Gastrocnemius medialis (tissue), 4 donors: ENCODE results near the gene ASCL5. TPM values are rescaled to one million over a fixed set of nuclear protein-coding genes. Genes with fewer than 3 reads are reported as not detected.

ENCODE experiments used
- ATAC-seq, 2 donors: fragments of 150-250 bp; one replicate each; pipeline ENCODE4 v1.9.1; 2016
- DNase-seq, 2 donors: peaks; one replicate each; pipeline ENCODE4 v3.0.0-alpha.2; 2019
- H3K27ac ChIP-seq, 4 donors: fragments of 200-600 bp; sonication (generic); 1 replicate in 1 of 4; 2 replicates in 3 of 4; pipeline ENCODE4 v1.5.1; 2016 to 2018; ENCODE audit warnings: mild to moderate bottlenecking in 2 of 4, moderate library complexity in 1 of 4
- H3K27me3 ChIP-seq, 3 donors: fragments of 200-600 bp; sonication (generic) in 2 of 3; 1 replicate in 1 of 3; 2 replicates in 2 of 3; pipeline versions ENCODE4 v1.5.1 to v1.6.0; 2016 to 2019; ENCODE audit warnings: mild to moderate bottlenecking in 1 of 3, moderate library complexity in 1 of 3
- H3K36me3 ChIP-seq, 2 donors: fragments of 200-600 bp; sonication (generic) in 1 of 2; one replicate each; pipeline ENCODE4 v1.5.1; 2017 to 2018
- H3K4me1 ChIP-seq, 2 donors: fragments of 200-600 bp; sonication (generic) in 1 of 2; one replicate each; pipeline ENCODE4 v1.5.1; 2016 to 2017; ENCODE audit warnings: mild to moderate bottlenecking in 2 of 2
- H3K4me3 ChIP-seq, 4 donors: fragments of 200-600 bp; sonication (generic) in 3 of 4; 1 replicate in 1 of 4; 2 replicates in 3 of 4; pipeline ENCODE4 v1.5.1; 2016 to 2019; ENCODE audit warnings: mild to moderate bottlenecking in 2 of 4
- H3K9me3 ChIP-seq, 3 donors: fragments of 200-600 bp; sonication (generic) in 2 of 3; 1 replicate in 1 of 3; 2 replicates in 2 of 3; pipeline ENCODE4 v1.5.1; 2016 to 2019
- CTCF ChIP-seq, 5 experiments: fragments of 450-650 bp in 3 of 5; fragments of 200-600 bp in 2 of 5; sonication (generic) in 2 of 5; IDR thresholded peaks in 4 of 5; conservative IDR thresholded peaks in 1 of 5; 1 replicate in 4 of 5; 2 replicates in 1 of 5; pipeline ENCODE4 v1.5.1; 2016 to 2019; ENCODE audit warnings: antibody characterized with exemption in 5 of 5, mild to moderate bottlenecking in 3 of 5, moderate library complexity in 3 of 5
- POLR2A ChIP-seq, 2 donors: fragments of 450-650 bp; IDR thresholded peaks; one replicate each; pipeline ENCODE4 v1.6.1; 2017; ENCODE audit warnings: antibody characterized with exemption in 2 of 2, mild to moderate bottlenecking in 2 of 2, moderate library complexity in 2 of 2
- in situ Hi-C, 4 donors: fragments of 200-750 bp; cut with MboI; loops; one replicate each; pipeline versions ENCODE4 v1.15.0 to v1.8.0; 2017; ENCODE audit warnings: low sequenced_read_pairs in 4 of 4
- intact Hi-C: fragments of 100-400 bp; cut with DNase I; formaldehyde crosslinking; loops from one replicate; pipeline ENCODE4 v1.15.1; 2023; ENCODE audit warnings: low total_unique reads
- total RNA-seq, 4 donors: library from RNA; depleted of rRNA; stranded (reverse); fragments of >200 nt; gene quantifications; one replicate each; pipeline versions ENCODE4 v1.1.0 to v1.2.3, GENCODE V29; 2016

Gene ASCL5
- total RNA-seq, 4 donors from 2014 or later = not detected

- Histone ChIP-seq H3K27me3 (peaks cover 0 to 3% (median 0%) of the 10 kb centered on the region in 3 donors), H3K4me1 (peaks cover 7 to 19% of the 10 kb centered on the region in 2 donors), H3K9me3 (no peaks in the 10 kb centered on the region), H3K27ac (no peak overlapping the region), H3K4me3 (no peak overlapping the region), H3K36me3 (no peaks in the 10 kb centered on the region)
- no peak for TF ChIP-seq CTCF (IDR thresholded peaks at IDR 0.05 in 4 of 5, conservative IDR thresholded peaks at IDR 0.05 in 1 of 5)
- TF ChIP-seq POLR2A (IDR thresholded peaks at IDR 0.05) = no peak
- in situ Hi-C loops = loop anchor here in 1 of 4 donors (5.0 kb wide), 1 partner anchor 35 kb away; no protein-coding TSS in a partner anchor
- intact Hi-C loops = no loop called here
- DNase-seq (no peak), ATAC-seq (no peak)
These were observed 4.5 kb downstream of the ASCL5 start for GRCh38 chr1:201122321-201122957.

GRCh38 chr1:201119206-201120197 is 7.5 kb downstream of the ASCL5 start:
- no peak overlapping the region for H3K27ac ChIP-seq
- peaks cover 0 to 3% (median 0%) of the 10 kb centered on the region in 3 donors for H3K27me3 ChIP-seq
- H3K36me3 ChIP-seq = no peaks in the 10 kb centered on the region
- intact Hi-C loops (no loop called here), in situ Hi-C loops (loop anchor here in 3 of 4 donors (5.0 kb wide), 2 partner anchors 32 to 37 kb away; no protein-coding TSS in a partner anchor)
- DNase-seq (peak in 1 of 2 donors; percentile 47), ATAC-seq (peak; percentile 32 to 35)
- peaks cover 0 to 4% of the 10 kb centered on the region in 2 donors for H3K4me1 ChIP-seq
- H3K9me3 ChIP-seq = no peaks in the 10 kb centered on the region
- TF ChIP-seq CTCF (IDR thresholded peaks at IDR 0.05 in 4 of 5, conservative IDR thresholded peaks at IDR 0.05 in 1 of 5) = peak; percentile 49 to 68 (median 60)
- no peak for TF ChIP-seq POLR2A (IDR thresholded peaks at IDR 0.05)
- no peak overlapping the region for H3K4me3 ChIP-seq

GRCh38 chr1:201116091-201116490 is 10.9 kb downstream of the ASCL5 start:
- DNase-seq = no peak

More at GRCh38 chr1:201116091-201116490, 10.9 kb downstream of the ASCL5 start:
- Histone ChIP-seq H3K27me3 (no peaks in the 10 kb centered on the region), H3K27ac (no peak overlapping the region), H3K4me1 (peaks cover 24 to 31% of the 10 kb centered on the region in 2 donors), H3K4me3 (no peak overlapping the region), H3K9me3 (no peaks in the 10 kb centered on the region), H3K36me3 (no peaks in the 10 kb centered on the region)
- in situ Hi-C loops (loop anchor here in 2 of 4 donors (5.0 kb wide), 1 partner anchor 34 kb away; no protein-coding TSS in a partner anchor), intact Hi-C loops (no loop called here)
- ATAC-seq = no peak
- TF ChIP-seq POLR2A (IDR thresholded peaks at IDR 0.05) (no peak), CTCF (IDR thresholded peaks at IDR 0.05 in 4 of 5, conservative IDR thresholded peaks at IDR 0.05 in 1 of 5) (no peak)
